Measurements from ENCODE around the gene MORN1. TPM values are rescaled to one million over a fixed set of nuclear protein-coding genes. Genes with fewer than 3 reads are reported as not detected.

MORN1 gene
- total and polyA plus RNA-seq, 2 experiments from 2014 or later: 4.5 to 9.4 TPM

DNA sequence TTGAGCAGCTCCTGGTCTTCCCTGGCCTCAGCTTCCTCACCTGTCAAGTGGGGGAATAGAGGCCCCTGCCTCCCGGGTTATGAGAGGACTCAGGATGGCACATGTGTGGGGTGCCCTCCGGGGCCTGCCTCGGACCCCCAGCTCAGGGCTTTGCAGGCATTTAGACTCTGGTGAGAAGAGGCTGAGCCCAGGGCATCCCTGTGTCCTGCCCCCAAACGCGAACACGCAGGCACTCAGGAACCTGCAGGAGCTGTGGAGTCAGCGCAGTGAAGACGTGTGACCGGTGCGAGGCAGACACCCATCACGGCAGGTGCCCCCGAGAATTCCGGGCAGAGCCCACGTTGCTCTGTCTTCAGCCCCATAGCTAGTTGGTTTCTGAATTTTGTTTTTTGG lies 26.5 kb upstream of the MORN1 start:
- WGBS (ENCODE audit: low lambda C conversion rate, missing lambda C conversion rate): 80% methylated on average over 14 of the region's 14 CpGs
- no peaks in the 10 kb centered on the region for H4K20me1 ChIP-seq (ENCODE audit: insufficient read depth, poor library complexity, severe bottlenecking)
- no peak overlapping the region for H2AFZ ChIP-seq
- peaks cover 4% of the 10 kb centered on the region for H3K27me3 ChIP-seq
- H3K36me3 ChIP-seq (replicated peaks; ENCODE audit: insufficient read depth, low read depth): no peaks in the 10 kb centered on the region
- no peak overlapping the region for H3K4me3 ChIP-seq
- peaks cover 3% of the 10 kb centered on the region for H3K79me2 ChIP-seq
- H3K4me2 ChIP-seq: no peak overlapping the region
- TF ChIP-seq, protein P1, sequence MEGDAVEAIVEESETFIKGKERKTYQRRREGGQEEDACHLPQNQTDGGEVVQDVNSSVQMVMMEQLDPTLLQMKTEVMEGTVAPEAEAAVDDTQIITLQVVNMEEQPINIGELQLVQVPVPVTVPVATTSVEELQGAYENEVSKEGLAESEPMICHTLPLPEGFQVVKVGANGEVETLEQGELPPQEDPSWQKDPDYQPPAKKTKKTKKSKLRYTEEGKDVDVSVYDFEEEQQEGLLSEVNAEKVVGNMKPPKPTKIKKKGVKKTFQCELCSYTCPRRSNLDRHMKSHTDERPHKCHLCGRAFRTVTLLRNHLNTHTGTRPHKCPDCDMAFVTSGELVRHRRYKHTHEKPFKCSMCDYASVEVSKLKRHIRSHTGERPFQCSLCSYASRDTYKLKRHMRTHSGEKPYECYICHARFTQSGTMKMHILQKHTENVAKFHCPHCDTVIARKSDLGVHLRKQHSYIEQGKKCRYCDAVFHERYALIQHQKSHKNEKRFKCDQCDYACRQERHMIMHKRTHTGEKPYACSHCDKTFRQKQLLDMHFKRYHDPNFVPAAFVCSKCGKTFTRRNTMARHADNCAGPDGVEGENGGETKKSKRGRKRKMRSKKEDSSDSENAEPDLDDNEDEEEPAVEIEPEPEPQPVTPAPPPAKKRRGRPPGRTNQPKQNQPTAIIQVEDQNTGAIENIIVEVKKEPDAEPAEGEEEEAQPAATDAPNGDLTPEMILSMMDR (IDR thresholded peaks at IDR 0.05; ENCODE audit: poor library complexity): no peak
- TF ChIP-seq EZH2phosphoT487 (IDR thresholded peaks at IDR 0.05; ENCODE audit: low read depth, severe bottlenecking, unreplicated experiment) (no peak), EZH2 (IDR thresholded peaks at IDR 0.05; ENCODE audit: borderline replicate concordance) (no peak)
- H3K9me3 ChIP-seq (ENCODE audit: low read depth): no peaks in the 10 kb centered on the region
- no peak for DNase-seq (ENCODE audit: low spot score)
- H3K27ac ChIP-seq: no peak overlapping the region
- H3K4me1 ChIP-seq (ENCODE audit: insufficient read depth): peaks cover 22% of the 10 kb centered on the region
- H3K9me2 ChIP-seq (replicated peaks; ENCODE audit: insufficient read depth): no peaks in the 10 kb centered on the region

DNA sequence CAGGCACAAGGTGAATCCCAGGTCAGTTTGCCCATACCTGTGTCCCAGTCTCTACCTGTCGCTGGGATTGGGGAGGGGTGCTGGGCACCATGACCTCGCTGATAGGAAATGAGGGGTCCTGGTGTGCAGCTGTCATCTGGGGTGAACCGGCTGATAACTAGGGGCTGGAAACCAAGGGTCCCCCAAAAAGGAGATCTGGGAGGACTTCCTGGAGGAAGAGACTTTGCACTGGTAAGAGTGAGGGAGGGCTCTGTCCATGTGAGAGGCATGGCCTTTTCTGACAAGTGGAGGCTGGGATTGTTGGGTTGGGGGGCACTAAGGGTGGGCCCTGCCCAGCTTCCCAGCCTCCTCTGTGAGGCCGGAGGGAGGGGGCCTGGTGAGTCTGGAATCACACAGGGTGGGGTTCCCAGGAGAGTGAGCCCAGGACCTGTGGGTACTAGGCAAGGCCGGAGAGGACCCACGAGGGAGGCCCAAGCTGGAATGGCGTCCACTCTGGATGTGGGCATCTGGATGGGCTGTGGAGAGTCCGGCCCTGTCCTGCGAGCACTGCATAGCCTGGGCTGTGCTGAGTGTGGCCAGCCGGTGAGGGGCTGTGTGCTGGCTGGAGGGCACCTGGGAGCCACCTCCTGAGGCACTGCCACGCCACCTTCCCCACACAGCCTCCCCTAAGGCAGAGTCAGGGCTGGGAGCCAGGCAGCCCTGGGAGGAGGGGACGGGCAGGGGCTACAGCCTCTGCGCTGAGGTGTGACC lies 25.9 kb upstream of the MORN1 start:
- 85% methylated on average over 13 of the region's 13 CpGs for WGBS (ENCODE audit: low lambda C conversion rate, missing lambda C conversion rate)
- no peaks in the 10 kb centered on the region for H3K9me2 ChIP-seq (replicated peaks; ENCODE audit: insufficient read depth)
- TF ChIP-seq, protein P1 (IDR thresholded peaks at IDR 0.05; ENCODE audit: poor library complexity): no peak
- TF ChIP-seq EZH2 (IDR thresholded peaks at IDR 0.05; ENCODE audit: borderline replicate concordance) (no peak), EZH2phosphoT487 (IDR thresholded peaks at IDR 0.05; ENCODE audit: low read depth, severe bottlenecking, unreplicated experiment) (no peak)
- peaks cover 3% of the 10 kb centered on the region for H3K79me2 ChIP-seq
- no peak for DNase-seq (ENCODE audit: low spot score)
- no peaks in the 10 kb centered on the region for H3K36me3 ChIP-seq (replicated peaks; ENCODE audit: insufficient read depth, low read depth)
- H3K27me3 ChIP-seq: peaks cover 4% of the 10 kb centered on the region
- no peak overlapping the region for H3K4me2 ChIP-seq
- no peak overlapping the region for H3K4me3 ChIP-seq
- H2AFZ ChIP-seq: no peak overlapping the region
- H3K4me1 ChIP-seq (ENCODE audit: insufficient read depth): peaks cover 22% of the 10 kb centered on the region
- no peaks in the 10 kb centered on the region for H4K20me1 ChIP-seq (ENCODE audit: insufficient read depth, poor library complexity, severe bottlenecking)
- H3K27ac ChIP-seq: no peak overlapping the region
- H3K9me3 ChIP-seq (ENCODE audit: low read depth): no peaks in the 10 kb centered on the region

DNA sequence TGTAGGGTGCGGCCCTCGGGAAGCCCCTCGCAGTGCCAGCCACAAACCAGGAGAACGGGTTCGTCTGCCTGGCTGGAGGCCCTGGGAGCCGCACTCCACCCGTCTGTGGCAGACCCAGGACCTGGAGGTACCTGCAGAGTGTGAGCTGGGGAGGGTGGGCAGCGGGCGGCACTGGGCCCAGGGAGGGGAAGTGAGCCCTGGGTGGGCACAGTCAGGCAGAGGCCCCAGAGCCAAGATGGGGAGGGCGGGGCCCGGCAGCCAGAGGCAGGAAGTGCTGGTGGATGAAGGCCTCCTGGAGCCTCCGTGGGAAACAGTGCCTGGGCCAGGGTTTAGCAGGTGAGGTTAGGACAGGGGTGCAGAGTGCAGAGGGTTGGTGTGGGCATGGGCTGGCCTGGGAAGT lies 25.0 kb upstream of the MORN1 start:
- Histone ChIP-seq H3K4me3 (no peak overlapping the region), H3K4me1 (ENCODE audit: insufficient read depth) (peaks cover 22% of the 10 kb centered on the region), H2AFZ (no peak overlapping the region), H3K27ac (no peak overlapping the region), H3K27me3 (peaks cover 4% of the 10 kb centered on the region), H3K4me2 (no peak overlapping the region), H3K79me2 (peaks cover 9% of the 10 kb centered on the region), H3K9me2 (replicated peaks; ENCODE audit: insufficient read depth) (no peaks in the 10 kb centered on the region), H4K20me1 (ENCODE audit: insufficient read depth, poor library complexity, severe bottlenecking) (no peaks in the 10 kb centered on the region), H3K36me3 (replicated peaks; ENCODE audit: insufficient read depth, low read depth) (no peaks in the 10 kb centered on the region), H3K9me3 (ENCODE audit: low read depth) (no peaks in the 10 kb centered on the region)
- 55% methylated on average over 11 of the region's 12 CpGs for WGBS (ENCODE audit: low lambda C conversion rate, missing lambda C conversion rate)
- DNase-seq (ENCODE audit: low spot score): no peak
- TF ChIP-seq EZH2phosphoT487 (IDR thresholded peaks at IDR 0.05; ENCODE audit: low read depth, severe bottlenecking, unreplicated experiment): no peak
- no peak for TF ChIP-seq EZH2 (IDR thresholded peaks at IDR 0.05; ENCODE audit: borderline replicate concordance)
- TF ChIP-seq, protein P1 (IDR thresholded peaks at IDR 0.05; ENCODE audit: poor library complexity): no peak

Data from hepatocyte (in vitro differentiated cells).